KOPT-K1 (cell line): ENCODE measurements around the gene GPR55.
A peak's percentile ranks its signal among the peaks of the same experiment; 100 is the strongest.

Experiments
- H3K27ac ChIP-seq: fragments of 200-600 bp; sonication (generic); 2 replicates; pipeline ENCODE4 v1.5.1; 2016; ENCODE audit warnings: antibody characterized with exemption, mild to moderate bottlenecking, low read depth, low read length; ENCODE audit not compliant: poor library complexity, severe bottlenecking
- H3K36me3 ChIP-seq: fragments of 200-600 bp; sonication (generic); 2 replicates; pipeline ENCODE4 v1.5.1; 2017; ENCODE audit warnings: antibody characterized with exemption, mild to moderate bottlenecking, low read length, moderate library complexity; ENCODE audit not compliant: insufficient read depth
- H3K9me3 ChIP-seq: fragments of 200-600 bp; sonication (generic); 2 replicates; pipeline ENCODE4 v1.5.1; 2017; ENCODE audit warnings: antibody characterized with exemption, low read length, mild to moderate bottlenecking; ENCODE audit not compliant: insufficient read depth, poor library complexity, severe bottlenecking

GPR55 gene

GRCh38 chr2:230879271-230879882 is 45.7 kb downstream of the GPR55 start:
- Histone ChIP-seq H3K27ac (peak overlapping the region; percentile 80), H3K36me3 (peaks cover 38% of the 10 kb centered on the region), H3K9me3 (no peaks in the 10 kb centered on the region)

GRCh38 chr2:230878599-230879188 is 46.3 kb downstream of the GPR55 start:
- Histone ChIP-seq H3K9me3 (no peaks in the 10 kb centered on the region), H3K36me3 (peaks cover 39% of the 10 kb centered on the region), H3K27ac (peak overlapping the region; percentile 80)

GRCh38 chr2:230877759-230878598 is 47.1 kb downstream of the GPR55 start:
- Histone ChIP-seq H3K9me3 (no peaks in the 10 kb centered on the region), H3K27ac (peak overlapping the region; percentile 80), H3K36me3 (peaks cover 46% of the 10 kb centered on the region)

- peaks cover 46% of the 10 kb centered on the region for H3K36me3 ChIP-seq
- peak overlapping the region; percentile 80 for H3K27ac ChIP-seq
- no peaks in the 10 kb centered on the region for H3K9me3 ChIP-seq
Measured at GRCh38 chr2:230877116-230877758, 47.8 kb downstream of the GPR55 start.

- peaks cover 46% of the 10 kb centered on the region for H3K36me3 ChIP-seq
- no peak overlapping the region for H3K27ac ChIP-seq
Measured at GRCh38 chr2:230875347-230876315, 49.4 kb downstream of the GPR55 start.

GRCh38 chr2:230874876-230875275 is 50.2 kb downstream of the GPR55 start:
- Histone ChIP-seq H3K36me3 (peaks cover 43% of the 10 kb centered on the region), H3K27ac (no peak overlapping the region), H3K9me3 (no peaks in the 10 kb centered on the region)

More at GRCh38 chr2:230875347-230876315, 49.4 kb downstream of the GPR55 start:
- H3K9me3 ChIP-seq, result no peaks in the 10 kb centered on the region

- H3K27ac ChIP-seq, result no peak overlapping the region
- H3K9me3 ChIP-seq, result no peaks in the 10 kb centered on the region
- peaks cover 39% of the 10 kb centered on the region for H3K36me3 ChIP-seq
Measured at GRCh38 chr2:230874456-230874855, 50.6 kb downstream of the GPR55 start.

- H3K36me3 ChIP-seq, result peaks cover 33% of the 10 kb centered on the region
Measured at GRCh38 chr2:230873661-230874401, 51.2 kb downstream of the GPR55 start.

GRCh38 chr2:230872968-230873660 is 51.9 kb downstream of the GPR55 start:
- Histone ChIP-seq H3K27ac (peak overlapping the region; percentile 29), H3K9me3 (no peaks in the 10 kb centered on the region), H3K36me3 (peaks cover 32% of the 10 kb centered on the region)

More at GRCh38 chr2:230873661-230874401, 51.2 kb downstream of the GPR55 start:
- Histone ChIP-seq H3K27ac (no peak overlapping the region), H3K9me3 (no peaks in the 10 kb centered on the region)

- peak overlapping the region; percentile 29 for H3K27ac ChIP-seq
- H3K36me3 ChIP-seq, result peaks cover 32% of the 10 kb centered on the region
- no peaks in the 10 kb centered on the region for H3K9me3 ChIP-seq
Measured at GRCh38 chr2:230872151-230872967, 52.7 kb downstream of the GPR55 start.

- Histone ChIP-seq H3K27ac (peak overlapping the region; percentile 47), H3K9me3 (no peaks in the 10 kb centered on the region), H3K36me3 (peaks cover 25% of the 10 kb centered on the region)
Measured at GRCh38 chr2:230871361-230872150, 53.5 kb downstream of the GPR55 start.
